SU-DHL-6 (cell line): ENCODE data around the gene RLBP1.

Source experiments
- H2AFZ ChIP-seq: fragments of 200-600 bp; sonication (generic); 2 replicates; pipeline ENCODE4 v1.6.1; 2014; ENCODE audit warnings: low read depth, mild to moderate bottlenecking, moderate library complexity, mixed read lengths, antibody characterized with exemption, low read length; ENCODE audit not compliant: severe bottlenecking
- H3F3A ChIP-seq: fragments of 200-600 bp; shearing (Covaris generic); 2 replicates; pipeline ENCODE4 v1.6.0; 2016; ENCODE audit warnings: antibody characterized with exemption, mild to moderate bottlenecking; ENCODE audit not compliant: insufficient read depth
- H3K27ac ChIP-seq: fragments of 200-600 bp; sonication (generic); 2 replicates; pipeline ENCODE4 v1.5.1; 2016; ENCODE audit warnings: low read depth, mild to moderate bottlenecking, low read length, moderate library complexity, mixed read lengths
- H3K27me3 ChIP-seq: fragments of 200-600 bp; sonication (generic), shearing (Covaris generic); 2 replicates; pipeline ENCODE4 v1.6.0; 2014; ENCODE audit warnings: mild to moderate bottlenecking, low read length
- H3K36me3 ChIP-seq: fragments of 200-600 bp; sonication (generic); 2 replicates; pipeline ENCODE4 v1.6.1; 2014; ENCODE audit warnings: mild to moderate bottlenecking, low read length, mixed read lengths
- H3K4me2 ChIP-seq: fragments of 300-600, 200-600 bp; shearing (Covaris generic), sonication (generic); 2 replicates; pipeline ENCODE4 v1.6.0; 2014; ENCODE audit warnings: low read length, low read depth, mild to moderate bottlenecking; ENCODE audit not compliant: poor library complexity, severe bottlenecking
- H3K4me3 ChIP-seq: fragments of 200-600 bp; sonication (generic); 2 replicates; pipeline ENCODE4 v1.5.1; 2014; ENCODE audit warnings: antibody characterized with exemption, low read length, mild to moderate bottlenecking, mixed read lengths; ENCODE audit not compliant: insufficient read depth, poor library complexity, severe bottlenecking
- H3K79me2 ChIP-seq: fragments of 200-600 bp; sonication (generic); 2 replicates; pipeline ENCODE4 v1.6.1; 2014; ENCODE audit warnings: mild to moderate bottlenecking, low read length, moderate library complexity; ENCODE audit not compliant: insufficient read depth
- H3K9ac ChIP-seq: fragments of 200-600 bp; sonication (generic); 2 replicates; pipeline ENCODE4 v1.7.0; 2014; ENCODE audit warnings: mild to moderate bottlenecking, low read length
- H3K9me2 ChIP-seq: fragments of 200-600 bp; sonication (generic); replicated peaks from 2 replicates; pipeline ENCODE4 v1.6.1; 2014; ENCODE audit warnings: low read length; ENCODE audit not compliant: insufficient read depth
- H3K9me3 ChIP-seq: fragments of 200-600 bp; sonication (generic); 2 replicates; pipeline ENCODE4 v1.6.1; 2014; ENCODE audit warnings: low read length, mixed read lengths; ENCODE audit not compliant: insufficient read depth
- H4K20me1 ChIP-seq: fragments of 200-600 bp; sonication (generic); 2 replicates; pipeline ENCODE4 v1.6.1; 2014; ENCODE audit warnings: low read depth, mild to moderate bottlenecking, antibody characterized with exemption, low read length, moderate library complexity, mixed read lengths
- CTCF ChIP-seq: fragments of 200-600 bp; sonication (generic); IDR thresholded peaks from one replicate; pipeline ENCODE4 v1.5.1; 2017; ENCODE audit warnings: antibody characterized with exemption, mild to moderate bottlenecking, low read length, moderate library complexity; ENCODE audit not compliant: insufficient read depth, poor library complexity, severe bottlenecking
- EZH2phosphoT487 ChIP-seq: fragments of 200-600 bp; sonication (generic), shearing (Covaris generic); conservative IDR thresholded peaks from 2 replicates; pipeline ENCODE4 v1.6.1; 2018; ENCODE audit warnings: mild to moderate bottlenecking, antibody characterized with exemption, low read length, moderate library complexity, mixed read lengths

RLBP1 gene

GRCh38 chr15:89200182-89200581, 21.2 kb downstream of the RLBP1 start:
- H3K79me2 ChIP-seq = no peaks in the 10 kb centered on the region
- TF ChIP-seq EZH2phosphoT487 = no peak
- TF ChIP-seq CTCF = no peak
- H3K27ac ChIP-seq = no peak overlapping the region
- no peak overlapping the region for H3K4me3 ChIP-seq
- H3K9ac ChIP-seq = no peak overlapping the region
- H3K4me2 ChIP-seq = no peak overlapping the region
- no peak overlapping the region for H2AFZ ChIP-seq
- no peaks in the 10 kb centered on the region for H4K20me1 ChIP-seq
- no peaks in the 10 kb centered on the region for H3F3A ChIP-seq
- H3K9me2 ChIP-seq = no peaks in the 10 kb centered on the region
- H3K27me3 ChIP-seq = no peaks in the 10 kb centered on the region
- H3K9me3 ChIP-seq = no peaks in the 10 kb centered on the region
- no peaks in the 10 kb centered on the region for H3K36me3 ChIP-seq

- H3K4me3 ChIP-seq = no peak overlapping the region
- no peaks in the 10 kb centered on the region for H3F3A ChIP-seq
- H3K9ac ChIP-seq = no peak overlapping the region
- no peak overlapping the region for H3K4me2 ChIP-seq
- no peaks in the 10 kb centered on the region for H4K20me1 ChIP-seq
- H3K36me3 ChIP-seq = no peaks in the 10 kb centered on the region
- no peaks in the 10 kb centered on the region for H3K79me2 ChIP-seq
- no peaks in the 10 kb centered on the region for H3K27me3 ChIP-seq
- no peak overlapping the region for H2AFZ ChIP-seq
- TF ChIP-seq CTCF (no peak), EZH2phosphoT487 (no peak)
- H3K27ac ChIP-seq = no peak overlapping the region
- no peaks in the 10 kb centered on the region for H3K9me3 ChIP-seq
- no peaks in the 10 kb centered on the region for H3K9me2 ChIP-seq
Observed at GRCh38 chr15:89199746-89200145, 21.6 kb downstream of the RLBP1 start.

GRCh38 chr15:89198934-89199333, 22.4 kb downstream of the RLBP1 start:
- Histone ChIP-seq H3K36me3 (no peaks in the 10 kb centered on the region), H2AFZ (no peak overlapping the region), H3K9me3 (no peaks in the 10 kb centered on the region), H3K79me2 (no peaks in the 10 kb centered on the region), H4K20me1 (no peaks in the 10 kb centered on the region), H3K4me3 (no peak overlapping the region), H3K9ac (no peak overlapping the region), H3K27ac (no peak overlapping the region), H3K4me2 (no peak overlapping the region), H3F3A (no peaks in the 10 kb centered on the region), H3K27me3 (no peaks in the 10 kb centered on the region), H3K9me2 (no peaks in the 10 kb centered on the region)
- TF ChIP-seq EZH2phosphoT487 = no peak
- no peak for TF ChIP-seq CTCF

GRCh38 chr15:89198196-89198595, 23.2 kb downstream of the RLBP1 start:
- Histone ChIP-seq H3F3A (no peaks in the 10 kb centered on the region), H3K9me2 (no peaks in the 10 kb centered on the region), H3K9ac (no peak overlapping the region), H3K27me3 (no peaks in the 10 kb centered on the region), H3K4me2 (no peak overlapping the region), H3K9me3 (no peaks in the 10 kb centered on the region), H3K27ac (no peak overlapping the region), H4K20me1 (no peaks in the 10 kb centered on the region), H3K4me3 (no peak overlapping the region), H2AFZ (no peak overlapping the region), H3K79me2 (no peaks in the 10 kb centered on the region), H3K36me3 (no peaks in the 10 kb centered on the region)
- TF ChIP-seq CTCF (no peak), EZH2phosphoT487 (no peak)
